Suprapubic skin (tissue), 3 donors: ENCODE results near the gene OR5D13.

ENCODE experiments used
- POLR2A ChIP-seq, 2 donors: fragments of 450-650 bp; IDR thresholded peaks; one replicate each; pipeline ENCODE4 v1.6.1; 2017; ENCODE audit warnings: antibody characterized with exemption in 2 of 2, mild to moderate bottlenecking in 2 of 2, moderate library complexity in 2 of 2
- TF ChIP-seq, protein P1 (sequence below), 2 donors: fragments of 200-600 bp in 1 of 2; fragments of 450-650 bp in 1 of 2; sonication (generic) in 1 of 2; IDR thresholded peaks; one replicate each; pipeline ENCODE4 v1.5.1; 2016 to 2019; ENCODE audit warnings: antibody characterized with exemption in 2 of 2, mild to moderate bottlenecking in 1 of 2, moderate library complexity in 1 of 2

DNA sequence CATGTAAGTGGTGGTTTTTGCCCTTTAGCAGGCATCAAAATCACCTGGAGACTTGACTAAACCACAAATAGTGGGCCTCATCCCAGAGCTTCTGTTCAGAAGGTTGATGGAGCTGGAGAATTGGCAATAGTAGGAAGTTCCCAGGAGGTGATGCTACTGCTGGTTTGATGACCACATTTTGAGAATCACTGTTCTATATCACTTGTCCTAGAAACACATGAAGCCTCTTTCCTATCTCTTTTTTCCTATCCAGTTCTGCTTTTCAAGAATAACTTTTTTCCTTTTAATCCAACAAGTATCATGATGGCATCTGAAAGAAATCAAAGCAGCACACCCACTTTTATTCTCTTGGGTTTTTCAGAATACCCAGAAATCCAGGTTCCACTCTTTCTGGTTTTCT lies at the start of gene OR5D13:
- no peak for TF ChIP-seq POLR2A (IDR thresholded peaks at IDR 0.05)
- TF ChIP-seq, protein P1, sequence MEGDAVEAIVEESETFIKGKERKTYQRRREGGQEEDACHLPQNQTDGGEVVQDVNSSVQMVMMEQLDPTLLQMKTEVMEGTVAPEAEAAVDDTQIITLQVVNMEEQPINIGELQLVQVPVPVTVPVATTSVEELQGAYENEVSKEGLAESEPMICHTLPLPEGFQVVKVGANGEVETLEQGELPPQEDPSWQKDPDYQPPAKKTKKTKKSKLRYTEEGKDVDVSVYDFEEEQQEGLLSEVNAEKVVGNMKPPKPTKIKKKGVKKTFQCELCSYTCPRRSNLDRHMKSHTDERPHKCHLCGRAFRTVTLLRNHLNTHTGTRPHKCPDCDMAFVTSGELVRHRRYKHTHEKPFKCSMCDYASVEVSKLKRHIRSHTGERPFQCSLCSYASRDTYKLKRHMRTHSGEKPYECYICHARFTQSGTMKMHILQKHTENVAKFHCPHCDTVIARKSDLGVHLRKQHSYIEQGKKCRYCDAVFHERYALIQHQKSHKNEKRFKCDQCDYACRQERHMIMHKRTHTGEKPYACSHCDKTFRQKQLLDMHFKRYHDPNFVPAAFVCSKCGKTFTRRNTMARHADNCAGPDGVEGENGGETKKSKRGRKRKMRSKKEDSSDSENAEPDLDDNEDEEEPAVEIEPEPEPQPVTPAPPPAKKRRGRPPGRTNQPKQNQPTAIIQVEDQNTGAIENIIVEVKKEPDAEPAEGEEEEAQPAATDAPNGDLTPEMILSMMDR (IDR thresholded peaks at IDR 0.05) = no peak
